SU-DHL-6 (cell line): ENCODE data around the gene CDK5RAP2.

ENCODE experiments used
- H2AFZ ChIP-seq: fragments of 200-600 bp; sonication (generic); 2 replicates; pipeline ENCODE4 v1.6.1; 2014; ENCODE audit warnings: low read depth, mild to moderate bottlenecking, moderate library complexity, mixed read lengths, antibody characterized with exemption, low read length; ENCODE audit not compliant: severe bottlenecking
- H3F3A ChIP-seq: fragments of 200-600 bp; shearing (Covaris generic); 2 replicates; pipeline ENCODE4 v1.6.0; 2016; ENCODE audit warnings: antibody characterized with exemption, mild to moderate bottlenecking; ENCODE audit not compliant: insufficient read depth
- H3K27ac ChIP-seq: fragments of 200-600 bp; sonication (generic); 2 replicates; pipeline ENCODE4 v1.5.1; 2016; ENCODE audit warnings: low read depth, mild to moderate bottlenecking, low read length, moderate library complexity, mixed read lengths
- H3K27me3 ChIP-seq: fragments of 200-600 bp; sonication (generic), shearing (Covaris generic); 2 replicates; pipeline ENCODE4 v1.6.0; 2014; ENCODE audit warnings: mild to moderate bottlenecking, low read length
- H3K36me3 ChIP-seq: fragments of 200-600 bp; sonication (generic); 2 replicates; pipeline ENCODE4 v1.6.1; 2014; ENCODE audit warnings: mild to moderate bottlenecking, low read length, mixed read lengths
- H3K4me2 ChIP-seq: fragments of 300-600, 200-600 bp; shearing (Covaris generic), sonication (generic); 2 replicates; pipeline ENCODE4 v1.6.0; 2014; ENCODE audit warnings: low read length, low read depth, mild to moderate bottlenecking; ENCODE audit not compliant: poor library complexity, severe bottlenecking
- H3K4me3 ChIP-seq: fragments of 200-600 bp; sonication (generic); 2 replicates; pipeline ENCODE4 v1.5.1; 2014; ENCODE audit warnings: antibody characterized with exemption, low read length, mild to moderate bottlenecking, mixed read lengths; ENCODE audit not compliant: insufficient read depth, poor library complexity, severe bottlenecking
- H3K79me2 ChIP-seq: fragments of 200-600 bp; sonication (generic); 2 replicates; pipeline ENCODE4 v1.6.1; 2014; ENCODE audit warnings: mild to moderate bottlenecking, low read length, moderate library complexity; ENCODE audit not compliant: insufficient read depth
- H3K9ac ChIP-seq: fragments of 200-600 bp; sonication (generic); 2 replicates; pipeline ENCODE4 v1.7.0; 2014; ENCODE audit warnings: mild to moderate bottlenecking, low read length
- H3K9me2 ChIP-seq: fragments of 200-600 bp; sonication (generic); replicated peaks from 2 replicates; pipeline ENCODE4 v1.6.1; 2014; ENCODE audit warnings: low read length; ENCODE audit not compliant: insufficient read depth
- H3K9me3 ChIP-seq: fragments of 200-600 bp; sonication (generic); 2 replicates; pipeline ENCODE4 v1.6.1; 2014; ENCODE audit warnings: low read length, mixed read lengths; ENCODE audit not compliant: insufficient read depth
- H4K20me1 ChIP-seq: fragments of 200-600 bp; sonication (generic); 2 replicates; pipeline ENCODE4 v1.6.1; 2014; ENCODE audit warnings: low read depth, mild to moderate bottlenecking, antibody characterized with exemption, low read length, moderate library complexity, mixed read lengths
- CTCF ChIP-seq: fragments of 200-600 bp; sonication (generic); IDR thresholded peaks from one replicate; pipeline ENCODE4 v1.5.1; 2017; ENCODE audit warnings: antibody characterized with exemption, mild to moderate bottlenecking, low read length, moderate library complexity; ENCODE audit not compliant: insufficient read depth, poor library complexity, severe bottlenecking
- EZH2phosphoT487 ChIP-seq: fragments of 200-600 bp; sonication (generic), shearing (Covaris generic); conservative IDR thresholded peaks from 2 replicates; pipeline ENCODE4 v1.6.1; 2018; ENCODE audit warnings: mild to moderate bottlenecking, antibody characterized with exemption, low read length, moderate library complexity, mixed read lengths

CDK5RAP2 gene

GRCh38 chr9:120485788-120486187 lies 94.2 kb downstream of the CDK5RAP2 start:
- Histone ChIP-seq H3K4me2 (no peak overlapping the region), H2AFZ (no peak overlapping the region), H3K9ac (no peak overlapping the region), H3K36me3 (peaks cover 21% of the 10 kb centered on the region; the same call in 1 of the 2 replicates), H3K9me3 (no peaks in the 10 kb centered on the region), H3K4me3 (no peak overlapping the region), H3K79me2 (no peaks in the 10 kb centered on the region), H3K9me2 (no peaks in the 10 kb centered on the region), H4K20me1 (no peaks in the 10 kb centered on the region), H3F3A (no peaks in the 10 kb centered on the region), H3K27ac (no peak overlapping the region), H3K27me3 (no peaks in the 10 kb centered on the region)
- no peak for TF ChIP-seq CTCF
- TF ChIP-seq EZH2phosphoT487, result no peak

GRCh38 chr9:120484162-120484561 lies 95.8 kb downstream of the CDK5RAP2 start:
- H3K9me3 ChIP-seq, result no peaks in the 10 kb centered on the region
- H3K4me2 ChIP-seq, result no peak overlapping the region
- H3K9ac ChIP-seq, result no peak overlapping the region

GRCh38 chr9:120482424-120483186 lies 97.4 kb downstream of the CDK5RAP2 start:
- H3K4me2 ChIP-seq, result no peak overlapping the region
- H3K9ac ChIP-seq, result no peak overlapping the region
- no peaks in the 10 kb centered on the region for H3K27me3 ChIP-seq
- H3K36me3 ChIP-seq, result peaks cover 22% of the 10 kb centered on the region; the same call in 1 of the 2 replicates
- no peak overlapping the region for H3K27ac ChIP-seq
- TF ChIP-seq EZH2phosphoT487 (no peak), CTCF (no peak)
- no peak overlapping the region for H3K4me3 ChIP-seq
- H3K9me2 ChIP-seq, result no peaks in the 10 kb centered on the region
- no peaks in the 10 kb centered on the region for H3F3A ChIP-seq
- no peaks in the 10 kb centered on the region for H4K20me1 ChIP-seq
- H2AFZ ChIP-seq, result no peak overlapping the region
- H3K9me3 ChIP-seq, result no peaks in the 10 kb centered on the region
- no peaks in the 10 kb centered on the region for H3K79me2 ChIP-seq

More at GRCh38 chr9:120484162-120484561, 95.8 kb downstream of the CDK5RAP2 start:
- Histone ChIP-seq H3K27ac (no peak overlapping the region), H3K36me3 (peaks cover 15% of the 10 kb centered on the region; the same call in 1 of the 2 replicates), H3K27me3 (no peaks in the 10 kb centered on the region), H4K20me1 (no peaks in the 10 kb centered on the region), H3K79me2 (no peaks in the 10 kb centered on the region), H3F3A (no peaks in the 10 kb centered on the region), H3K4me3 (no peak overlapping the region), H3K9me2 (no peaks in the 10 kb centered on the region), H2AFZ (no peak overlapping the region)
- TF ChIP-seq EZH2phosphoT487 (no peak), CTCF (no peak)
